Activated naive CD4-positive, alpha-beta T cell treated with anti-CD3 and anti-CD28 coated beads, Interleukin-2, amount 50 U/mL, for 16 hours (primary cell): ENCODE measurements around the gene VRTN.
"Not testable (repeated sequence)": the region's sequence is repeated elsewhere in the genome, so short reads cannot be mapped to it uniquely, and the experiment has no call there.

Experiments used
- DNase-seq: peaks from one replicate; pipeline ENCODE4 v3.0.0-alpha.2; 2020

Gene VRTN

GRCh38 chr14:74350211-74350927 lies 2.1 kb downstream of the VRTN start:
- DNase-seq = no peak

GRCh38 chr14:74350928-74351323 lies 2.7 kb downstream of the VRTN start:
- DNase-seq = no peak

GRCh38 chr14:74356892-74357575 lies 8.8 kb downstream of the VRTN start:
- no peak for DNase-seq

- DNase-seq = no peak
Observed at GRCh38 chr14:74357585-74357984, 9.3 kb downstream of the VRTN start.

GRCh38 chr14:74358176-74358829 lies 10.0 kb downstream of the VRTN start:
- DNase-seq = no peak

GRCh38 chr14:74360163-74360562 lies 11.9 kb downstream of the VRTN start:
- DNase-seq = no peak

GRCh38 chr14:74362361-74362915 lies 14.2 kb downstream of the VRTN start:
- peak; percentile 67 for DNase-seq

- no peak for DNase-seq
Observed at GRCh38 chr14:74364271-74364880, 16.1 kb downstream of the VRTN start.

- DNase-seq = no peak
Observed at GRCh38 chr14:74368026-74368425, 19.8 kb downstream of the VRTN start.

- no peak for DNase-seq
Observed at GRCh38 chr14:74368441-74368840, 20.2 kb downstream of the VRTN start.

- DNase-seq = no peak
Observed at GRCh38 chr14:74377976-74378690, 29.9 kb downstream of the VRTN start.

GRCh38 chr14:74380172-74380571 lies 31.9 kb downstream of the VRTN start:
- DNase-seq = no peak

- no peak for DNase-seq
Observed at GRCh38 chr14:74380845-74381244, 32.6 kb downstream of the VRTN start.

- not testable (repeated sequence) for DNase-seq
Observed at GRCh38 chr14:74381571-74381970, 33.3 kb downstream of the VRTN start.

- no peak for DNase-seq
Observed at GRCh38 chr14:74382231-74382630, 34.0 kb downstream of the VRTN start.

- no peak for DNase-seq
Observed at GRCh38 chr14:74389980-74390379, 41.7 kb downstream of the VRTN start.

GRCh38 chr14:74390505-74390904 lies 42.2 kb downstream of the VRTN start:
- not testable (repeated sequence) for DNase-seq

GRCh38 chr14:74391479-74391878 lies 43.2 kb downstream of the VRTN start:
- no peak for DNase-seq

GRCh38 chr14:74392616-74393570 lies 44.6 kb downstream of the VRTN start:
- DNase-seq = no peak

GRCh38 chr14:74394549-74394948 lies 46.3 kb downstream of the VRTN start:
- DNase-seq = no peak

GRCh38 chr14:74395094-74395493 lies 46.8 kb downstream of the VRTN start:
- no peak for DNase-seq
